ENCODE measurements around the gene TRAF7. TPM values are rescaled to one million over a fixed set of nuclear protein-coding genes. Genes with fewer than 3 reads are reported as not detected.
A peak's percentile ranks its signal among the peaks of the same experiment; 100 is the strongest.
"Not testable (repeated sequence)": the region's sequence is repeated elsewhere in the genome, so short reads cannot be mapped to it uniquely, and the experiment has no call there.

Gene TRAF7
- 76.2 TPM for total RNA-seq

DNA sequence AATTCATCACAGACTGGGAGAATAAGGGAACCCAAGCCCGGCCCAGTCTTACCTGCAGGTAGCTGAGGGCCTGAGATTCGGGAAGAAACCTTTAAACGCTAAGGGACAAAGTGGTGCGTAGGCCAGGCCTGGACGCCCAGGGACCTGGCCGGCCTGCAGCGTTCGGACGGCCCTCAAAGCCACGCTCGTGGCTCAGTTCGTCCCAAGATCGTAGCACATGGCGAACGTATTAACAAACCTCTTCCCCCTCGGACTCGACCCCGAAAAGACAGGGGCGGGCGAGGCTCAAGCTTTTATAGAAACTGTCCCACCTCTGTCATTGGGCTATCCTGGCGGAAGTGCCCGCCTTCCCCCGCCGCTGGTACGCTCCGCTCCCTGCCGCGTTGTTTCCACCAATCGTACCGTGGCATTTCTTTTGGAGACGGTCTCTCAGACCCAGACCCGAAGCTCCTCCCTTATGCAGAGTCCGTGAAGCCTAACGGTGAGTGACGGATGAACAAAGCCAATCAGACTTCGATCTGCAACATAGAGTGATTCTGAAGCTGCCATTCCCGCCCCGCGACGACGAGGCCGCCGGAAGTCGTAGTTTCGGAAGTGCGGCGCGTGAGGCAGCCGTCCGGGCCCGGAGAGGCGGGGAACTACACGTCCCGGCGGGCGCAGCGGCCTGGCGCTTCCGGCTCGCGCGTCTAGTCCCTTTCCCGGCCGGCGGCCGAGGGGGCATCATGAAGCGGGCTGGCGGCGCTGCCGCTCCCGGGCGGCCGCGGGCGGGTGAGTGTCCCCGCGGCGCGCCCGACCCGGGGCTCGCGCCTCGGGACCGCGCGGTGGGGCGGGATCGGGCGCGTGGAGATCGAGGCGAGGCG is at the start of gene TRAF7:
TSS of gene TRAF7 (plus strand) at position 692 of the 860 bp plus-strand sequence. CDS start 8,139 bp downstream, outside the sequence.
- DNase-seq (ENCODE audit: low spot score), result peak; percentile 100

DNA sequence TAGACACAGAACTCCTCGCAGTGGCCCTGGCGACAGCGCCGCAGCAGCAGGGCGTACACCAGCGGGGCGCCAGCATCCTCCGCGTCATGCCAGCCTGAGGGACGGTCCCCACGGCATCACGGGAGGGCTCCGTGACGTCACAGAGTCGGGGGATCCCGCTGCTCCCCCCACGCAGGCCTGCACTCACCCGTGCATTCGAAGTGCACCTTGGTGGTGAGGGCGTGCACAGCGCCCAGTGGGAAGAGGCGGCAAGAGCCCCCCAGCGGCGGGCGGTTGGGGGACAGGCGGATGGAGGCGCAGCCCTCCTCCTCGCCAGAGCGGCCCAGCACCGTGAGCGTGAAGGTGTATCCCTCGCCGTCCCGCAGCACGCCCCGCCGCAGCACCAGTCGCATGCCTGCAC is 49.4 kb upstream of the TRAF7 start:
- not testable (repeated sequence) for DNase-seq (ENCODE audit: low spot score)

DNA sequence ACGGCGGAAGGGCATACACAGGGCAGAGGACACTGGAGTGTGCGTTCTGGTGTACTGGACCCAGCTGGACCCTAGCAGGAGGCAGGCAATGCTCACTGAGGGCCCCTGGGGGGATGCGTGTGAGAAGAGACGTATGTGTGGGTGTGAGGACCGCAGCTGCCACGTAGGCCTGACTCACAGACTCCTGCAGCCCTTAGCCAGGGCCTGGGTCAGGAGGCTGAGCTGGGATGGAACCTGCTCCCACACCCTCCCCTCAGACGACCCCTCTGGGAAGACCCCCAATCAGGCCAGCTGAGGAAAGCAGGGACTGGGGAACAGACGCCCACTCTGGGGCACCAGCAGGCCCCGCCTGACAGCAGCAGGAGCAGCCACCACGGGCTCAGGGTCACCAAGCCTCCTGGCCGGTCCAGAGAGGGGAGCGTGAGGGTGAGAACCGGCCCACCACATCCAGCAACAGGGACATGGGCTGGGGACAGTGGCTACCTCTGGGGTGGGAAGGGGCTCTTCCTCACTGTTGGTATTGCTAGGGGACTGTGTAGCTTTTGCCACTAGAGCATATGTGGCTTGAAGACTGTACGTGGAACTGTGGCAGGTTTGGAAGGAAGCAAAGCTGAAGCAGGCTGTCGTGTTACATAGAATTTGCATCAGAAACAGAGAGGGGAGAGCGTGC is 48.3 kb upstream of the TRAF7 start:
- DNase-seq (ENCODE audit: low spot score), result not testable (repeated sequence)

DNA sequence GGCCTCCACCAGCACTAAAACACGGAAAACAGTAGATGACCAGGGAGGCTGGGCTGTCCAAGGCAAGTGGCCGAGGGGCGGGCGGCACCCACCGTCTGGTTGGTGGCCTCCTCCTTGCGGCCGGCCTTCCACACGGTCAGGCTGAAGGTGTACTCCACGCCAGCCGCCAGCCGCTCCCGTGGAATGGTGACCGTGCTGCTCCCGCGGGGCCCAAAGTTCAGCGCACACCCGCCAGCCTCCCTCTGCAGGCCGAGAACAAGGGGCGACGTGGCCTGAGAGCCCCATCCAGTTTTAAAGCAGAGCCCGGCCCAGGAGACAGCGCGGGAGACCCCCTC is 47.8 kb upstream of the TRAF7 start:
- DNase-seq (ENCODE audit: low spot score), result not testable (repeated sequence)

DNA sequence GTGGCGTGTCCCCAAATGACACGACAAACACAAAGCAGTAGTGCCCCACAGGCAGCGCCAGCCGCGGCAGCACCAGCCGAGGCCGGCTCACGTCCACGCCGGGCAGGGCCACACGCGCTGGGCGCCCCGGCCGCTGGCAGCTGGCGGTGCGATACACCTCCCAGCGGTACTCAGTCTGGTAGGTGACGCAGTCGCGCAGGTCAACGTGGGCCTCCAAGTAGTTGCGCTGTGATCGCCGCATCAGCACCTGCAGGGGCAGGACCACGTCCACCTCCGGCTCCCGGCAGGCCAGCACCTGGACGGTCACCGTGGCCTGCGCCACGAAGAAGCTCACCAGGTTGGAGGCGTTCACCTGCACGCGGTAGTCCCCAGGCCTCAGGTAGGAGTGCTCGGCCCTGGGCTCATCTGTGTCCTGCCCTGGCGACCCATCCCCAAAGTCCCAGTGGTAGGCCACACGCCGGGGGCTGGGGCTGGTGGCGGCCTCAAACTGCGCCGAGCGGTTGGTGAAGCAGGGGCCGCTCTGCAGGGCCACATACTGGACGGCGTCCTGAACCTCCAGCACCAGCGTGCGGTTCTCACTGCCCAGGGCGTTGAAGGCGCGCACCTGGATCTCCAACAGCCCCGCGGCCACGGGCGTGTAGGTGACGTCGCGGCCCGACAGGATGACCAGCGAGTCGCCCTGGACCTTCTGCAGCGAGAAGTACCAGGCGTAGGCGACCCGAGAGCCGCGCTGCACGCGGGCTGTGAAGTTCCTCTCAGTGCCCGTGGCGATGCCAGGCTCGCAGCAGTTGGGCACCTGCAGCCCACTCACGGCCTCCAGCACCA is 46.9 kb upstream of the TRAF7 start:
- DNase-seq (ENCODE audit: low spot score), result not testable (repeated sequence)

DNA sequence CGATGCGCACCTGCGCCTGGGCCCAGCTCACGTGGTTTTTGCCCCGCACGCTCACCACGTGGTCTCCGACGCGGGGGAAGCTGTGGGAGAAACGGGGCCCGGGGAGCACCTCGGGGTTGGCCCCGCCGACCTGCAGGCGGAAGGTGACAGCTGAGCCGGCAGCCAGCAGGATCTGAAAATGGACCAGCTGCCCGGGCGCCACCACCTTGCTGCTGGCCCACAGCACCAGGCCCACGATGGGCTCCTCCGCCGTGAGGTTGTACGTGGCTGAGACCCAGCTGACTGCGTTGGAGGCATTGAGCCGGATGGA is 46.4 kb upstream of the TRAF7 start:
- DNase-seq (ENCODE audit: low spot score), result not testable (repeated sequence)

DNA sequence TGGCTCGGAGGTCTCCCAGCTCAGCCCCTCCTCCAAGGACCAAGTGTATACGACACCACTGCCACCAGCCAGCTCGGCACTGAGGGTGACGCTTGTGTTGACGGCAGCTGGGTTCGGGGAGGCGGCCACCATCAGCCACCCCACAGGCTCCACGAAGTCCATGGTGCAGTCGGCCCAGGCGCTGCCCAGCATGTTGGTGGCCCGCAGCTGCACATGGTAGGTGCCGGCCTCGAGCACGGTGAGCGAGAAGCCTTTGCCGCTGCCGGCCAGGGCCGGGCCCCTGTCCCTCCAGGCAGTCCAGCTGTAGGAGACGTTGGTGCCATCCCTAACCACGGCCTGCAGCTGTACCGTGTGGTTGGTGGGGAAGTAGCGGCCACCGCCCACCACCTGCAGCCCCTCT is 45.7 kb upstream of the TRAF7 start:
- not testable (repeated sequence) for DNase-seq (ENCODE audit: low spot score)

DNA sequence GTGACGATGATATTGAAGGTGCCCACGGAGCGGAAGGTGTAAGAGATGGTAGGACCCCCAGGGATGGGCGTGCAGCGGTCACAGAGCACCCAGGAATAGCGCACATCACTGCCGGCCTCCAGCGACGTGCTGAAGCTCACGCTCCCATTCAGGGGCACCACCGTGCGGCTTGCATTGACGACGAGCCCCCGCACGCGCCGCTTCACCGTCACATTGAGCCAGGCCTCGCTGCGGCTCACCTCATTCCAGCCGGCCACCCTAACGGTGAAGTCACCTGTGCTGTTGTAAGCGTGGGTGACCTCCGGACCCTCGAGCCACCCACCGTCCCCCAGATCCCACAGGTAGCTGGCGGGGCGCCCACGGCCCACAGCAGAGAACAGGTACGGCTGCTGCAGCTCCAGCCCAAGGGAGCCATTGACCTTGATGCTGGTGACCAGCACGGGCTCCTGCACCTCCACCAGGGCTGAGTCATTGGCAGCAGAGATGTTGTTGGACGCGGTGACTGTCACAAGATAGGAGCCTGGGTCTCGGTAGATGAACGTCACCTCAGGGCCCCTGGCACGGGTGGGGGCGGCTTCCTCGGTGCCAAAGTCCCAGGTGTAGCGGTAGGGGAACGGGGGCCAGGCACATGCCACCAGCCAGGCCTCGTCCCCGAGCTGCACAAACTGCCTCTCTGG is 45.1 kb upstream of the TRAF7 start:
- not testable (repeated sequence) for DNase-seq (ENCODE audit: low spot score)

DNA sequence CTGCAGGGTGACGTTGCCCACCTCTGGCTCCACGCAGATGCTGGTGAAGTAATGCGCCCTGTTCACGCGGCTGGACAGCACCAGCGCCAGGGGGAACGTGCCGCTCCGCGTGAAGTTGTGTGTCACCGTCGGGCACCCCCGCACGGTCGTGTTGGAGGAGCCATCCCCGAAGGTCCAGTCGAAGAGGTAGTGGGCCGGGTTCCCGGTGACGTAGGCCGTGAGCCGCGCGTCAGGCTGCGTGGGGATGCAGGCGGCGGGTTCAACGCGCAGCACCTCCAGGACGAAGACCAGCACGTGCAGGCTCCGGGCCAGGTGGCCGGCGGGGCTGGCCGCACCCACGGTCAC is 44.6 kb upstream of the TRAF7 start:
- not testable (repeated sequence) for DNase-seq (ENCODE audit: low spot score)

DNA sequence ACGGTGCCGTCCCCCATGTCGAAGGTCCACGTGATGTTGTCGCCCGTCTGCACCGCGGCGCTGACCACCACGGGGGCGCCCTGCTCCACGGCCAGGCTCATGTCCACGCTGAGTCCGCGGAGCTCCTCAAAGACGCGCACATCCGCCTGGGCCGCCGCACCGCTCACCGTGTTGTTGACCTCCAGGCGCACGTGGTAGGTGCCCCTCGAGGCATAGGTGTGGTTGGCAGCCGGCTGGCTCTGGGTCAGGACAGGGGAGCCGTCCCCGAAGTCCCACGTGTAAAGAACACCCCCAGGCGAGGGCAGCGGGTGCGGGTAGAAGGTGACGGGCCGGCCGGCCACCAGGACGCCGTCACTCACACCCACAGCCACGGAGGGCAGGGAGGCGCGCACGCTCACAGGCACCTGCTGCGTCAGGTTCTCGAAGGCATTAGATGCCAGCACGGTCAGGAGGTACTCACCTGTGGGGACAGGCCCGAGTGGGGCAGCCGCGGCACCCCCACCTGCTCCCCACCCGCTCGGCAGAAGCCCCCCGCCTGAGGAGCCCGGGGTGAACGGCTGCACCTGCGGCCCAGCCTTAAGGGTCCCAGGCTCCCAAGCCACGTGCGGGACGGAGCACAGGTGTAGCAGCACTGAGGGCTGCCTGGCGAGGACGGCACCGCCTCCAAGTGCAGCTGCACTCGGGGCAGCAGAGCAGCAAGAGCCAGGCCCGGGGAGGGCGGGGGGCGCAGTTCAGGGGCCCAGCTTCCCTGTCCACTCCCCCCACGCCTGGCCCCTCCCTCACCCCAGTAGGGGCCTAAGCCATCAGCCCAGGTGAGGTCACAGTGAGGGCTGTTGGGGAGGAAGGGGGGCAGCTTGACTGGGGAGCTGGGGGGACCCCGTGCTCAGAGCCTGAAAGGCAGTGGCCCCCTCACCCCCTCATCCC is 43.9 kb upstream of the TRAF7 start:
- DNase-seq (ENCODE audit: low spot score), result not testable (repeated sequence)

DNA sequence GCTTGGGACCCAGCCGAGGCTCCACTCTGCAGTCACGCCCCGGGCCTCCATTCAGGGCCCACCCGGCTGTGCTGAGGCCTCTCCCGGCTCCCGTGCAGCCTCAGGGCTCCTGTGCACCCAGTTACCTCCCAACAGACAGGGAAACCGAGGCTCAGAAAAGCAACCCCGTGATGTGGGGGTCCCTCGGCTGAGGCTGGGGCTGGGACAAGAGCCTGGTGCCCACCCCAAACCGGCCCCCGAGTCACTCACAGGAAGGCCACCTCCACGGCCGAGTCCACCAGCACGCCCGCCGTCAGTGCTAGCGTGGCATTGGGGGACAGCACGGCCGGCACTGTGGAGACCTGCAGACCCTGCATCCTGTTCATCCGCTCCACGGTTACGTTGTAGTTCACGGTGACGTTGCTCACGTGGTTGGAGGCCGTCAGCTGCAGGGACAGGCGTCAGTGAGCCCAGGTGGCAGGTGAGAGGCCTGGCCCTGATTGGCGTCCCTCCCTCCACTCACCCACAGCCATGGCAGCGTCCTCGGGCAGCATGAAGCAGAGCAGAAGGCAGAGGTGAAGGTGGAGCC is 43.0 kb upstream of the TRAF7 start:
- DNase-seq (ENCODE audit: low spot score), result not testable (repeated sequence)

DNA sequence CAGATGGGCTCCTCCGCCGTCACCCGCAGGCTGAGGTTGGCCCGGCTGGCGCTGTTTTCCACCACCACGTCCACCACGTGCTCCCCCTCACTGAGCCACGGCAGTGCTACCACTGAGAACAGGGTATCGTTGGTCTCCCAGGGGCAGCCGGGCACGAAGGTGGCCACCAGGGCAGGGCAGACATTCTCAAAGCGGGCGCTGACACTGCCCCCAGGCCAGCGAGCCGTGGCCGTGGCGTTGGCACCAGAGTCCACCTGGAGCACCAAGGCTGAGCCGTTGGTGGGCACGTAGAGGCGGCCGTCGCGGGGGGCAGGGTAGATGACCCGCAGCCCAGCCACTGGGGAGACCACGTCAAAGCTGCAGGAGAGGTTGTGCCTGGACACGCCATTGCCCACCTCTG is 41.4 kb upstream of the TRAF7 start:
- not testable (repeated sequence) for DNase-seq (ENCODE audit: low spot score)

DNA sequence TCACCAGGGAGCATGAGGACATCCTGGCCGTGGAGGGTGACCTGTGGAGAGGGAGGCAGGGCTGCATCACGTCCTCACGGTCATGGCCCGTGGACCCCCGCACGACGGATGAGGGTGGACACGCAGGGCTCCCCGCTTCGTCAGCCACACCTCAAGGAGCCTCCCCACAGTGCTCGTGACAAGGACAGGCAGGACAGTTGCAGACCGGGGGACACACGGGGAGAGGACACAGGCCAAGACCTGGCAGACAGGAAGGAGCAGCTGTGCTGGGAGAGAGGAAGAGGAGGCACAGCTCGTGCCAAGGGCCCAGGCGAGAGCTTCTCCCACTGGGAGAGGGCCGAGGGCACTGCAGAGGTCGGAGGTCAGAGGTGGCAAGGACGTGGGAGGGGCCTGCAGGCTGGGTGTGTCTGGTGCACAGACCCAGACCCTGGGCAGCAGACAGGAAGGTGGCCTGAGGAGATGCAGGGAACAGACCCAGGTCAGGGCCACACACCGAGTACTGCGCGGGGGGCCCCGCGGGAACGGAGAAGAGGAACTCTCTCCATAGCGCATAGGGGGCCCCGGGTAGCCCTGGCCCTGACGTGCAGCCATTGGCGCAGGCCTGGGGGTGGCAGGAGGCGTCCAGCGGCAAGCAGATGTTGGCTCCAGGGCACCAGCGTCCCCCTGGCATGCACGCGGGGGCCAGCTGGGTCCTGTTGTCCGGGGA is 40.5 kb upstream of the TRAF7 start:
- DNase-seq (ENCODE audit: low spot score), result not testable (repeated sequence)

DNA sequence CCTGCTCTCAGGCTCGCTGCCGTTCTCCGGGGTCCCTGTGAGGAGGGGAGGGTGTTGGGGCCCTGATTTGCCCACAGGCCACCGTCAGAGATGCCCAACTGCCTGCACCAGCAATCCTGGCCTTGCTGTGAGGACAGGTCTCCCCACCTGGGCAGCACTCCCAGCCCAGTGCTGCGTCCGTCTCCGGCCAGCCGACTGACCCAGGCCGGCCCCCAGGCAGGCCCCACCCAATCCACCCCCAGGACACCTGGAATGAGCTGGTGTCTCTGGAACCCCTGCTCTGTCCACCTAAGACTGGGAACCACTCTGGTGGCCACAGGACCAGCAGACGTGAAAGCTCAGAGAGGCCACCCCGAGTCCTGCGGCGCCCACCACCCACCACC is 40.0 kb upstream of the TRAF7 start:
- DNase-seq (ENCODE audit: low spot score), result no peak

DNA sequence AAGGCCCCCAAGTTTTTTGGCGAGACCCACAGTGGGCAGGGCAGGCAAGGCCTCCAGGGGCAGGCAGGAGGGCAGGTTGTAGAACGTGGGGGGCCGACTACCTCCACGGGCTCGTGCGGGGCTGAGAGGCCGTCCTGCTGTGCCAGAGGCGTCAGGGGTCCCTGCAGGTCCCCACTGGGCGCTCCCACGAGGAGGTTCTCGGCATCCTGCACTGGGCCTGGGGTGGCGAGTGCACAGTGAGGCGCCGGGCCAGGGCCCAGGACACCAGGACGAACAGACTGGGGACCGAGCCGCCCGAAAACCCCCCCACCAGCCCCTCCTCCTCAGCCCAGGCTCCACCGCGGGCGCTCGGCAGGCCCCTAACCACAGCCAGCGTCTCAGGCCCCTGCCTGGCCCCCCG is 39.2 kb upstream of the TRAF7 start:
- not testable (repeated sequence) for DNase-seq (ENCODE audit: low spot score)

DNA sequence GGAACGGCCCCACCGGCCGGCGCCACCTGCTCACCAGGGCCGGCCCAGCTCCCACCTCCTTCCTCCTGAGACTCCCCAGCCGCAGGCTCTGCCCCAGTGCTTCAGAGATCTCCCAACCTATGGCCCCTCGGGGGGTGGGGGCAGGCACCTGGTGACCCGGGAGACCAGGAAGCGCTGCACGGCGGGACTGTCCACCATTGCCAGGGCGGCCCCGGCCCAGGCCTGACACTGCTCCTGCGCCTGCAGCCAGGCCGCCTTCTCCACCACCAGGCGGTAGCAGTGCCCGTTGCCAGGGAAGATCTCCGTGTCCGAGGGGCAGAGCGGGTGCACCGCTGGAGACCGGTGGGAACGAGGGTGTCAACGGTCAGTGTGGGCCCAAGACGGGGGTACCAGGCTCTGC is 38.2 kb upstream of the TRAF7 start:
- DNase-seq (ENCODE audit: low spot score), result not testable (repeated sequence)

DNA sequence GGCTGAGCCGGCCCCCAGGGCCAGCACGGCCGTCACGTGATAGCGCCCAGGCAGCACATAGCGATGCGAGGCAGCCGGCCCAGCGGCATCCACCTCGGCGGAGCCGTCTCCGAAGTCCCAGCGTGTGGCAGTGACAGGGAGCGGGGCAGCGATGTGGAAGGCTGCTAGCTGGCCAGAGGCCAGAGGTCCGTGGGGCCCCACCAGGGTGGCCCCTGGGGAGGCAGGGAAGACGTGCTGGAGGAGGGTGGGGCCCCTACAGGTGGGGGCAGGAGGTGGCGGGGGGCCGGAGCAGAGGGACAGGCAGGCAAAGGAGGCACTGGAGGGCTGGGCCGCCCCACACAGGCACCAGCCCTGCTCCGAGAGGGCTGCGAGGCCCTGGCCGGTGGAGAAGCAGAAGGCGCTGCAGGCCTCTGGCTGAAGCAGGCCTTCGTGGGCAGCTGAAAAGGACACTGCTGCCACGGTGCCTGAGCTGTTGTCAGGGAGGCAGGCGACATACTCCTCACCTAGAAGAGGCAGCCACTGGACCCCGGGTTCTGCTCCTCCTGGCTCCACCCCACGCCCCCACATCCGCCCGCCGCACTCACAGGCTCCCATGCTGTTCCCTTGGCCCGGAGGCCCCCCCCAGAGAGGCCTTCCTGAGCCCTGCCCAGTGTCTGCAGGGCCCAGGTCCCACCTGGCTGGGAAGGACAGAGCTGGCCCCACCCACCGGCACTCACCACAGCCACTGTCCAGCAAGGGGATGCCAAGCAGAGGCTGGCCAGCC is 37.4 kb upstream of the TRAF7 start:
- DNase-seq (ENCODE audit: low spot score), result not testable (repeated sequence)

DNA sequence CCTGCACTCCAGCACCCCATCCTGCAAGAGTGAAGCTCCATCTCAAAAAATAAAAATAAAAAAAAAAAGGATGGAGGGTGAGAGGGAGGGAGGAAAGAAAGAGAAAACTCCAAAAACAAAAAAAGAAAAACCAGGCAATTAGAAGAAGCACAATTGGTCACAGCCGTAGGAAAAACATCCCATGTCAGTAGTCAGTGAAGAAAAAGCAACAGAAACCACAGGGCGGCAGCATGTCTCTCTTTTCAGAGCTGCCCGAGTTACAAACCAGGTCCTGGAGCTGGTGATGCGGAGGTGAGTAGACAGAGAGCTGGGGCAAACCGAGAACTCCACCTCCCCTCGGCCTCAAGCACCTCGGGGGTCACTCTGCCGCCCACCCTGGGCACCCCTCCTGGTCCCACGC is 34.3 kb upstream of the TRAF7 start:
- not testable (repeated sequence) for DNase-seq (ENCODE audit: low spot score)

DNA sequence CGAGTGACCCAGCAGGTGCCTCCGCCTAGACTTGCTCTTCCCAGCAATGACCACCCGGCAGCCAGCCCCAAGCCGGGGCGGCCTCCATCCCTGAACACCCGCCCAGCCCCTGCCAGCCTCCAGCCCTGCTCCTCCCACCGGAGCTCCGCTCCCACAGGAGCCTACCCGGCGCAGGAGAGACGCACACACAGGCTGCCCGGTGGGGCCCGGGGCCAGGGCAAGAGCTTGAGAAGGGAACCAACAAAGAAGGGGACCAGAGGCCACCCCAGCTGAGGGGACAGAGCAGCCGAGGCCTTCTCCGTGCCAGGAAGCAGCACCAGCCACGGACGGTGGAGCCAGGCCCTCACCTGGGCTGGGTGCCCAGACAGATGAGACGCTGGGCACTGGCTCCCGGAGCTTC is 33.7 kb upstream of the TRAF7 start:
- DNase-seq (ENCODE audit: low spot score), result no peak
